Neural crest cell (in vitro differentiated cells): Measurements from ENCODE around the gene ZNF410. TPM values are rescaled to one million over a fixed set of nuclear protein-coding genes. Genes with fewer than 3 reads are reported as not detected.

ENCODE experiments used
- DNase-seq: peaks from one replicate; pipeline ENCODE4 v3.0.0; 2021; ENCODE audit warnings: low read depth, mixed read lengths, low spot score
- H3K27ac Mint-ChIP-seq: one replicate; pipeline ENCODE4 v1.8.0; 2021; ENCODE audit warnings: mild to moderate bottlenecking, mixed read lengths; ENCODE audit not compliant: unreplicated experiment
- H3K27me3 Mint-ChIP-seq: 2 replicates; pipeline ENCODE4 v1.8.0; 2021; ENCODE audit warnings: low read depth, mild to moderate bottlenecking, mixed read lengths
- H3K36me3 Mint-ChIP-seq: 2 replicates; pipeline ENCODE4 v1.8.0; 2021; ENCODE audit warnings: low read depth, mild to moderate bottlenecking, mixed read lengths
- H3K4me1 Mint-ChIP-seq: 2 replicates; pipeline ENCODE4 v1.8.0; 2021; ENCODE audit warnings: mixed read lengths
- H3K4me3 Mint-ChIP-seq: one replicate; pipeline ENCODE4 v1.8.0; 2021; ENCODE audit warnings: mild to moderate bottlenecking, mixed read lengths
- H3K9me3 Mint-ChIP-seq: 2 replicates; pipeline ENCODE4 v1.8.0; 2021; ENCODE audit warnings: mixed read lengths
- total RNA-seq: library from RNA; stranded (reverse); gene quantifications from 2 replicates; pipeline ENCODE4 v1.2.1, GENCODE V29; 2021
- TF ChIP-seq, protein P1 (sequence below): fragments of 200-600 bp; sonication (generic); conservative IDR thresholded peaks from 2 replicates; pipeline ENCODE4 v1.5.0; 2021; ENCODE audit warnings: antibody characterized with exemption, mild to moderate bottlenecking

Gene ZNF410
- total RNA-seq, 1 donor from 2014 or later, result 53.0 TPM

DNA sequence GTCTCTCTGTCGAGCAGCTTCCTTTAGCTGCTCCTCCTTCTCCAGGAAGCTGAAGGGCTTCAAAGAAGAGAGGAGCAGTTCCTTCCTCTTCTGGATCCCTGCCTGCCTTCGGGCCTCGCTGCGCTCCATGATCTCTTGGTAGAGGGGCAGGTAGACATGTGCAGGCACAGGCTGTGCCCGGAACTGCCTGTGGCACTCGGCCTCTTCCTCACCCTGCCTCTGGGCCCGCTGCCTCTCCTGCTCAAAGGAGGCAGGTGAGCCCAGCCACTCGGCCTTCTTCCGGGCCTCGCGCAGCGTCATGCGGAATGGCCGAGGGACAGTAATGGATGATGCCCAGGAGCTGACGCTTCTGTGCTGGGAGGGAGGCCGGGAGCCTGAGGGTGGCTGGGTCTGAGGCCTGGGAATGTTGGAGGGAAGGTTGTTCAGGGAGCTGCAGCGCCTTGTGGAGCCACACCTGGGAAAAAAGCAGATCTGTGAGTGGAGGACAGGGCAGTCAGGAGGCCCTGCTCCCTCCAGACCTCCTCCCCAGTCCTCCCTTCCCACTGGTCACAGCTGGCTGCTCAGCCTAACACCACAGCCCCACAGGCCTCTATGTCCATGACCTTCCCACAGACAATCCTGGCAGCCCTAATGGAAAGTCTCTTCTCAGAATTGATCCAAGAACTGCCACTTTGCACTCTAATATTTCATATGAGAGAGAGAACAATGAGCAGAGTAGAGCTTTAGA lies 57.9 kb downstream of the ZNF410 start:
- Mint-ChIP-seq H3K4me1 (peaks cover 1% of the 10 kb centered on the region), H3K36me3 (no peaks in the 10 kb centered on the region), H3K27me3 (no peaks in the 10 kb centered on the region), H3K27ac (no peak overlapping the region), H3K9me3 (no peaks in the 10 kb centered on the region), H3K4me3 (no peak overlapping the region)
- no peak for DNase-seq
- TF ChIP-seq, protein P1, sequence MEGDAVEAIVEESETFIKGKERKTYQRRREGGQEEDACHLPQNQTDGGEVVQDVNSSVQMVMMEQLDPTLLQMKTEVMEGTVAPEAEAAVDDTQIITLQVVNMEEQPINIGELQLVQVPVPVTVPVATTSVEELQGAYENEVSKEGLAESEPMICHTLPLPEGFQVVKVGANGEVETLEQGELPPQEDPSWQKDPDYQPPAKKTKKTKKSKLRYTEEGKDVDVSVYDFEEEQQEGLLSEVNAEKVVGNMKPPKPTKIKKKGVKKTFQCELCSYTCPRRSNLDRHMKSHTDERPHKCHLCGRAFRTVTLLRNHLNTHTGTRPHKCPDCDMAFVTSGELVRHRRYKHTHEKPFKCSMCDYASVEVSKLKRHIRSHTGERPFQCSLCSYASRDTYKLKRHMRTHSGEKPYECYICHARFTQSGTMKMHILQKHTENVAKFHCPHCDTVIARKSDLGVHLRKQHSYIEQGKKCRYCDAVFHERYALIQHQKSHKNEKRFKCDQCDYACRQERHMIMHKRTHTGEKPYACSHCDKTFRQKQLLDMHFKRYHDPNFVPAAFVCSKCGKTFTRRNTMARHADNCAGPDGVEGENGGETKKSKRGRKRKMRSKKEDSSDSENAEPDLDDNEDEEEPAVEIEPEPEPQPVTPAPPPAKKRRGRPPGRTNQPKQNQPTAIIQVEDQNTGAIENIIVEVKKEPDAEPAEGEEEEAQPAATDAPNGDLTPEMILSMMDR, result no peak

- H3K9me3 Mint-ChIP-seq, result no peaks in the 10 kb centered on the region
- peaks cover 8% of the 10 kb centered on the region for H3K4me1 Mint-ChIP-seq
- H3K27me3 Mint-ChIP-seq, result no peaks in the 10 kb centered on the region
- no peak for DNase-seq
- no peak overlapping the region for H3K4me3 Mint-ChIP-seq
- H3K27ac Mint-ChIP-seq, result no peak overlapping the region
- TF ChIP-seq, protein P1, result no peak
- H3K36me3 Mint-ChIP-seq, result no peaks in the 10 kb centered on the region
Measured at GRCh38 chr14:73945159-73945670, 58.6 kb downstream of the ZNF410 start.

DNA sequence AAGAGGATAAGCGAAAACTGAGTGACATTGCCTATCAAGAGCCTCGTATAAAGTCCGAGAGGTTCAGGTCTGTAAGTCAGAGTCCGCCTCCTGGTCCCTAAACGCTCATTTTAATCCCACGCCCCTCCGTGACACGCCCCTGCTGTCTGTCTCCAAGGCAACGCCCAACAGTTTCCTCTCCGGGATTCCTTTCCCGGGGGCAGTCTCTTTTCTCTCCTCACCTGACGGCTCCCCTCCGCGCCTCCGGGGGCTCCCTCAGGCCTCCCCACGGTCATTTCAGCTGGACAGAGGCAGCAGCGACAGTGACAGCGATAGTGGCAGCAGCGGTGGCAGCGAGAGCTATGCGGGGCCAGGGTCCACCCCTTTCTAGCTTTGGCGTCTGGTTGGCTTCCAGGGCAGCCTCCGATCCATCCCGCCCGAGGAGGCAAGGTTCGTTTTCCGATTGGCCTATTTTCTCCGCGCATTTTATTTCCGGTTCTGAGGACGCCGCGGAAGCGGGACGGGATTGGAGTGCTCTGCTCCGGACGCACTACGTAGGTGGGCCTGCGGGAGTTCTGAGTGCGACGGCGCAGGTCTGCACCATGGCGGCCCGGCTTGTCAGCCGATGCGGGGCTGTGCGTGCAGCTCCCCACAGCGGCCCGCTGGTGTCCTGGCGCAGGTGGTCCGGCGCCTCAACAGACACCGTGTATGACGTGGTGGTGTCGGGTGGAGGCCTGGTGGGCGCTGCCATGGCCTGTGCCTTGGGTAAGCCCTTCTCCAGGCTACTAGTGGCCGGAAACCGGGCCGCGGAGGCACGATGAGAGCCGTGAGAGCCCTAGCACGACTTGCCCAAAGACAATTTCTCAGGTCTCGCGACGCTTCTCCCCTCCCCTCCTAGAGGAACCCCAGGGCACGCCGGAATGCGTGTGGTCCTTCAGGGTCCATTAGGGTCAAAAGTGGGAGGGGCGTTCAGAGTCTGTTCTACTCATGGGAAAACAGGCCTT lies 63.4 kb downstream of the ZNF410 start, which contains the start of the genes COQ6 and FAM161B:
TSS of gene COQ6 (plus strand) at position 551 of the 983 bp plus-strand sequence. CDS start at position 582, 31 bp downstream.
TSS of gene FAM161B (minus strand) at position 343 of the 983 bp plus-strand sequence. CDS start at position 275, 68 bp downstream.
- Mint-ChIP-seq H3K27me3 (no peaks in the 10 kb centered on the region), H3K27ac (peak within 1 kb of the TSS; percentile 92), H3K4me1 (peaks cover 22% of the 10 kb centered on the region), H3K9me3 (no peaks in the 10 kb centered on the region), H3K36me3 (peaks cover 3% of the 10 kb centered on the region), H3K4me3 (peak within 1 kb of the TSS; percentile 99)
- peak; percentile 81 for DNase-seq
- TF ChIP-seq, protein P1, result peak; percentile 18

DNA sequence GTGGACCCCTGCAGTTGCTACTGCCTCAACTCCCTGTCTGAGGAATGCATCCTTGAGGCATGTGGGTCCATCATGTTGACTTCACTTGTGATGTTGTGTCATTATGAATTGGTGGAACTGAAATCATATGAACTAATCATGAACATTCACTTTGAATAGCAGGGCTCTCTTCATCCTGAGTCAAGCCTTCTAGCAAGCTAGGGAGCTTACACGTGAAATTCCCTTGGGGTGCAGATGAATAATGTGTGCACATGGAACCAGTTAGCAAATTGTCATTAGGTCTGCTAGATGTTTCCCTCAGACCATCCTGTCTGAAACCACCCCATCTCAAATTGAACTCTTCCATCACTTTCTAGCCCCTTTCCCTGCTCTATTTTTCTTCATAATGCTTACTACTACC lies 67.1 kb downstream of the ZNF410 start:
- DNase-seq, result no peak
- Mint-ChIP-seq H3K4me1 (peaks cover 22% of the 10 kb centered on the region), H3K4me3 (peak overlapping the region; percentile 11), H3K27ac (no peak overlapping the region), H3K27me3 (no peaks in the 10 kb centered on the region), H3K36me3 (peaks cover 3% of the 10 kb centered on the region), H3K9me3 (no peaks in the 10 kb centered on the region)
- TF ChIP-seq, protein P1, result no peak

GRCh38 chr14:73955674-73956073 lies 69.0 kb downstream of the ZNF410 start:
- H3K27me3 Mint-ChIP-seq, result no peaks in the 10 kb centered on the region
- no peak overlapping the region for H3K4me3 Mint-ChIP-seq
- no peak for DNase-seq
- TF ChIP-seq, protein P1, result no peak
- H3K4me1 Mint-ChIP-seq, result peaks cover 10% of the 10 kb centered on the region
- peaks cover 3% of the 10 kb centered on the region for H3K36me3 Mint-ChIP-seq
- H3K9me3 Mint-ChIP-seq, result no peaks in the 10 kb centered on the region
- H3K27ac Mint-ChIP-seq, result no peak overlapping the region
